Effector CD8-positive, alpha-beta T cell (primary cell): Measurements from ENCODE around the gene PGBD5.

Experiments
- DNase-seq: peaks from one replicate; lab custom pipeline; 2025; lab: John Stamatoyannopoulos, UW

PGBD5 gene

GRCh38 chr1:230301822-230302221 lies 124.3 kb downstream of the PGBD5 start:
- DNase-seq = no peak

- no peak for DNase-seq
These were observed 124.8 kb downstream of the PGBD5 start for GRCh38 chr1:230301322-230301721.

- no peak for DNase-seq
These were observed 125.5 kb downstream of the PGBD5 start for GRCh38 chr1:230300322-230301301.

GRCh38 chr1:230299191-230300006 lies 126.7 kb downstream of the PGBD5 start:
- no peak for DNase-seq

GRCh38 chr1:230295367-230295766 lies 130.8 kb downstream of the PGBD5 start:
- no peak for DNase-seq

- DNase-seq = no peak
These were observed 132.8 kb downstream of the PGBD5 start for GRCh38 chr1:230293390-230293700.

- no peak for DNase-seq
These were observed 133.3 kb downstream of the PGBD5 start for GRCh38 chr1:230292689-230293389.

GRCh38 chr1:230291731-230292620 lies 134.2 kb downstream of the PGBD5 start:
- no peak for DNase-seq

- no peak for DNase-seq
These were observed 136.8 kb downstream of the PGBD5 start for GRCh38 chr1:230289350-230289644.

GRCh38 chr1:230288641-230289349 lies 137.3 kb downstream of the PGBD5 start:
- no peak for DNase-seq

GRCh38 chr1:230287674-230288315 lies 138.3 kb downstream of the PGBD5 start:
- DNase-seq = no peak

GRCh38 chr1:230286890-230287269 lies 139.3 kb downstream of the PGBD5 start:
- no peak for DNase-seq

GRCh38 chr1:230286166-230286889 lies 139.8 kb downstream of the PGBD5 start:
- no peak for DNase-seq

GRCh38 chr1:230285351-230285750 lies 140.8 kb downstream of the PGBD5 start:
- no peak for DNase-seq

- DNase-seq = no peak
These were observed 141.2 kb downstream of the PGBD5 start for GRCh38 chr1:230284891-230285290.

GRCh38 chr1:230283678-230284077 lies 142.5 kb downstream of the PGBD5 start:
- no peak for DNase-seq

- no peak for DNase-seq
These were observed 144.0 kb downstream of the PGBD5 start for GRCh38 chr1:230282157-230282556.

GRCh38 chr1:230281556-230281955 lies 144.6 kb downstream of the PGBD5 start:
- DNase-seq = no peak

GRCh38 chr1:230280906-230281413 lies 145.2 kb downstream of the PGBD5 start:
- DNase-seq = no peak
